ENCODE results near the gene FANCF.

Gene FANCF, protein sequence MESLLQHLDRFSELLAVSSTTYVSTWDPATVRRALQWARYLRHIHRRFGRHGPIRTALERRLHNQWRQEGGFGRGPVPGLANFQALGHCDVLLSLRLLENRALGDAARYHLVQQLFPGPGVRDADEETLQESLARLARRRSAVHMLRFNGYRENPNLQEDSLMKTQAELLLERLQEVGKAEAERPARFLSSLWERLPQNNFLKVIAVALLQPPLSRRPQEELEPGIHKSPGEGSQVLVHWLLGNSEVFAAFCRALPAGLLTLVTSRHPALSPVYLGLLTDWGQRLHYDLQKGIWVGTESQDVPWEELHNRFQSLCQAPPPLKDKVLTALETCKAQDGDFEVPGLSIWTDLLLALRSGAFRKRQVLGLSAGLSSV

GRCh38 chr11:22625448-22626287 is at the start of gene FANCF:
FANCF (minus strand) TSS chr11:22625823; CDS start chr11:22625810, 13 bp downstream.
- Histone ChIP-seq H3K27me3 (replicated peaks; ENCODE audit: insufficient read depth, low read length) (no peaks in the 10 kb centered on the region), H3K79me2 (ENCODE audit: low read length) (peaks cover 63% of the 10 kb centered on the region), H3K9me3 (replicated peaks; ENCODE audit: insufficient read depth, low read length) (no peaks in the 10 kb centered on the region), H3K4me2 (ENCODE audit: low read depth, low read length) (peak within 1 kb of the TSS; percentile 87), H3K4me1 (ENCODE audit: low read length) (peaks cover 4% of the 10 kb centered on the region; the same call in 1 of the 2 replicates), H3F3A (ENCODE audit: insufficient read depth, low read length) (peaks cover 19% of the 10 kb centered on the region), H3K9me2 (replicated peaks; ENCODE audit: insufficient read depth, low read length) (no peaks in the 10 kb centered on the region), H3K27ac (ENCODE audit: low read length) (peak within 1 kb of the TSS; percentile 96), H2AFZ (ENCODE audit: low read length) (peak within 1 kb of the TSS; percentile 82), H3K4me3 (ENCODE audit: low read length) (peak within 1 kb of the TSS; percentile 95), H4K20me1 (ENCODE audit: insufficient read depth, low read length) (no peaks in the 10 kb centered on the region), H3K9ac (ENCODE audit: low read length) (peak within 1 kb of the TSS; percentile 94), H3K36me3 (replicated peaks; ENCODE audit: insufficient read depth, low read length) (no peaks in the 10 kb centered on the region)
- DNase-seq = peak; percentile 100
- TF ChIP-seq, protein P1, sequence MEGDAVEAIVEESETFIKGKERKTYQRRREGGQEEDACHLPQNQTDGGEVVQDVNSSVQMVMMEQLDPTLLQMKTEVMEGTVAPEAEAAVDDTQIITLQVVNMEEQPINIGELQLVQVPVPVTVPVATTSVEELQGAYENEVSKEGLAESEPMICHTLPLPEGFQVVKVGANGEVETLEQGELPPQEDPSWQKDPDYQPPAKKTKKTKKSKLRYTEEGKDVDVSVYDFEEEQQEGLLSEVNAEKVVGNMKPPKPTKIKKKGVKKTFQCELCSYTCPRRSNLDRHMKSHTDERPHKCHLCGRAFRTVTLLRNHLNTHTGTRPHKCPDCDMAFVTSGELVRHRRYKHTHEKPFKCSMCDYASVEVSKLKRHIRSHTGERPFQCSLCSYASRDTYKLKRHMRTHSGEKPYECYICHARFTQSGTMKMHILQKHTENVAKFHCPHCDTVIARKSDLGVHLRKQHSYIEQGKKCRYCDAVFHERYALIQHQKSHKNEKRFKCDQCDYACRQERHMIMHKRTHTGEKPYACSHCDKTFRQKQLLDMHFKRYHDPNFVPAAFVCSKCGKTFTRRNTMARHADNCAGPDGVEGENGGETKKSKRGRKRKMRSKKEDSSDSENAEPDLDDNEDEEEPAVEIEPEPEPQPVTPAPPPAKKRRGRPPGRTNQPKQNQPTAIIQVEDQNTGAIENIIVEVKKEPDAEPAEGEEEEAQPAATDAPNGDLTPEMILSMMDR (IDR thresholded peaks at IDR 0.05; ENCODE audit: low read length) = no peak
- TF ChIP-seq EZH2 (optimal IDR thresholded peaks at IDR 0.05; ENCODE audit: low read depth, low read length) = no peak
- TF ChIP-seq EZH2phosphoT487 (IDR thresholded peaks at IDR 0.05; ENCODE audit: low read length) = no peak

GRCh38 chr11:22674470-22675439 is 49.1 kb upstream of the FANCF start:
- peak overlapping the region; percentile 96 for H3K27ac ChIP-seq (ENCODE audit: low read length)
- peak overlapping the region; percentile 30; the same call in 1 of the 2 replicates for H3K4me3 ChIP-seq (ENCODE audit: low read length)
- DNase-seq = peak; percentile 88
- peaks cover 99% of the 10 kb centered on the region for H3K79me2 ChIP-seq (ENCODE audit: low read length)
- no peaks in the 10 kb centered on the region for H3K9me2 ChIP-seq (replicated peaks; ENCODE audit: insufficient read depth, low read length)
- H3K27me3 ChIP-seq (replicated peaks; ENCODE audit: insufficient read depth, low read length) = no peaks in the 10 kb centered on the region
- no peaks in the 10 kb centered on the region for H3K36me3 ChIP-seq (replicated peaks; ENCODE audit: insufficient read depth, low read length)
- peaks cover 30% of the 10 kb centered on the region for H3K4me1 ChIP-seq (ENCODE audit: low read length)
- peak overlapping the region; percentile 67 for H3K4me2 ChIP-seq (ENCODE audit: low read depth, low read length)
- no peaks in the 10 kb centered on the region for H4K20me1 ChIP-seq (ENCODE audit: insufficient read depth, low read length)
- TF ChIP-seq EZH2 (optimal IDR thresholded peaks at IDR 0.05; ENCODE audit: low read depth, low read length) (no peak), EZH2phosphoT487 (IDR thresholded peaks at IDR 0.05; ENCODE audit: low read length) (no peak)
- TF ChIP-seq, protein P1 (IDR thresholded peaks at IDR 0.05; ENCODE audit: low read length) = no peak
- peaks cover 28% of the 10 kb centered on the region for H3F3A ChIP-seq (ENCODE audit: insufficient read depth, low read length)
- H3K9me3 ChIP-seq (replicated peaks; ENCODE audit: insufficient read depth, low read length) = no peaks in the 10 kb centered on the region
- no peak overlapping the region for H2AFZ ChIP-seq (ENCODE audit: low read length)
- peak overlapping the region; percentile 98 for H3K9ac ChIP-seq (ENCODE audit: low read length)

DNA sequence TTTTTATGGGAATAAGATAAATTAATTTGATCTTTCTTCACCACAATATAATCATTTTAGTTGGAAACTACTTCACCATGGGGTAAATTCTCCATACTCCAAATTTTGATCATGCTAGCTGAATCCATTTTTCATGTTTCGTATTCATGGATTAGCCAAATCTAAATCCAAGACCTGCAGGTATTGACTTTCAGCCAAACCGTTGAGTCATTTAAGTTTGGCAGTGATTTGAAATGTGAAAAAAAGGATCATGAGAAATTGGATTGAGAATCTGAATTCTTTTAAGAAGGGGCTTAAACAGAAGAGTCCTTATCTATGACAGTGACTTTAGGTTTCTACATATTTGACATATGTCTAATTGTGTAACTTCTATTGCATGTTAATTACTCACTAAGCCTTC is 46.1 kb upstream of the FANCF start:
- Histone ChIP-seq H3K9ac (ENCODE audit: low read length) (peak overlapping the region; percentile 98), H4K20me1 (ENCODE audit: insufficient read depth, low read length) (no peaks in the 10 kb centered on the region), H3K4me1 (ENCODE audit: low read length) (peaks cover 54% of the 10 kb centered on the region), H3K4me3 (ENCODE audit: low read length) (peak overlapping the region; percentile 37), H3K4me2 (ENCODE audit: low read depth, low read length) (peak overlapping the region; percentile 67), H3K79me2 (ENCODE audit: low read length) (peaks cover 94% of the 10 kb centered on the region), H3F3A (ENCODE audit: insufficient read depth, low read length) (peaks cover 56% of the 10 kb centered on the region), H2AFZ (ENCODE audit: low read length) (no peak overlapping the region), H3K27me3 (replicated peaks; ENCODE audit: insufficient read depth, low read length) (no peaks in the 10 kb centered on the region), H3K27ac (ENCODE audit: low read length) (peak overlapping the region; percentile 96), H3K9me2 (replicated peaks; ENCODE audit: insufficient read depth, low read length) (no peaks in the 10 kb centered on the region), H3K9me3 (replicated peaks; ENCODE audit: insufficient read depth, low read length) (no peaks in the 10 kb centered on the region), H3K36me3 (replicated peaks; ENCODE audit: insufficient read depth, low read length) (no peaks in the 10 kb centered on the region)
- DNase-seq = peak; percentile 19
- TF ChIP-seq, protein P1 (IDR thresholded peaks at IDR 0.05; ENCODE audit: low read length) = no peak
- no peak for TF ChIP-seq EZH2 (optimal IDR thresholded peaks at IDR 0.05; ENCODE audit: low read depth, low read length)
- TF ChIP-seq EZH2phosphoT487 (IDR thresholded peaks at IDR 0.05; ENCODE audit: low read length) = no peak

All from MM.1S (cell line).